Fibroblast of lung (primary cell): Measurements from ENCODE around the gene HLA-F. TPM values are rescaled to one million over a fixed set of nuclear protein-coding genes. Genes with fewer than 3 reads are reported as not detected.

ENCODE experiments used
- DNase-seq, 2 donors: peaks; one replicate each; pipeline versions ENCODE4 v3.0.0 to v3.0.0-alpha.2; 2010; ENCODE audit warnings: low read depth in 2 of 2
- H2AFZ ChIP-seq: 2 replicates; pipeline ENCODE4 v1.5.1; 2012; ENCODE audit warnings: low read length, control low read depth, inconsistent platforms
- H3K27ac ChIP-seq: 2 replicates; pipeline ENCODE4 v1.5.1; 2011; ENCODE audit warnings: low read length, control low read depth; ENCODE audit not compliant: insufficient read depth
- H3K27me3 ChIP-seq: 2 replicates; pipeline ENCODE4 v1.5.1; 2011; ENCODE audit warnings: mild to moderate bottlenecking, low read length; ENCODE audit not compliant: control insufficient read depth, insufficient read depth
- H3K36me3 ChIP-seq: 2 replicates; pipeline ENCODE4 v1.5.1; 2011; ENCODE audit warnings: low read length; ENCODE audit not compliant: control insufficient read depth, insufficient read depth
- H3K4me1 ChIP-seq: 2 replicates; pipeline ENCODE4 v1.5.1; 2011; ENCODE audit warnings: low read length; ENCODE audit not compliant: control insufficient read depth, insufficient read depth; ENCODE audit errors: extremely low read depth
- H3K4me2 ChIP-seq: 2 replicates; pipeline ENCODE4 v1.5.1; 2011; ENCODE audit warnings: low read length, control low read depth; ENCODE audit not compliant: insufficient read depth; ENCODE audit errors: extremely low read depth
- H3K4me3 ChIP-seq, 4 experiments: fragments of 200-600 bp in 1 of 4; sonication (generic) in 1 of 4; replicated peaks in 1 of 4; 2 replicates each; pipeline ENCODE4 v1.5.1; 2011 to 2016; ENCODE audit warnings: low read length in 4 of 4, low read depth in 3 of 4, mild to moderate bottlenecking in 3 of 4, control low read depth in 2 of 4, inconsistent platforms in 1 of 4, mixed read lengths in 1 of 4; ENCODE audit not compliant: insufficient read depth in 1 of 4; ENCODE audit errors: control extremely low read depth in 1 of 4
- H3K79me2 ChIP-seq: 2 replicates; pipeline ENCODE4 v1.5.1; 2012; ENCODE audit warnings: mild to moderate bottlenecking, low read length, inconsistent platforms; ENCODE audit not compliant: control insufficient read depth, insufficient read depth
- H3K9ac ChIP-seq: 2 replicates; pipeline ENCODE4 v1.5.1; 2011; ENCODE audit warnings: mild to moderate bottlenecking, low read length, control low read depth; ENCODE audit not compliant: insufficient read depth
- H3K9me3 ChIP-seq: 2 replicates; pipeline ENCODE4 v1.5.1; 2012; ENCODE audit warnings: low read depth, low read length; ENCODE audit not compliant: control insufficient read depth, insufficient read depth
- H4K20me1 ChIP-seq: 2 replicates; pipeline ENCODE4 v1.5.1; 2011; ENCODE audit warnings: low read length; ENCODE audit not compliant: control insufficient read depth, insufficient read depth; ENCODE audit errors: extremely low read depth
- CTCF ChIP-seq, 2 donors: IDR thresholded peaks in 1 of 2; conservative IDR thresholded peaks in 1 of 2; 1 replicate in 1 of 2; 2 replicates in 1 of 2; pipeline ENCODE4 v1.5.1; 2011 to 2012; ENCODE audit warnings: low read length in 2 of 2, control low read depth in 1 of 2, inconsistent platforms in 1 of 2, low read depth in 1 of 2, mild to moderate bottlenecking in 1 of 2
- EZH2 ChIP-seq: IDR thresholded peaks from 2 replicates; pipeline ENCODE4 v1.5.1; 2012; ENCODE audit warnings: low read length, control low read depth, mild to moderate bottlenecking; ENCODE audit errors: missing control alignments
- polyA plus RNA-seq, 2 donors: library from polyadenylated mRNA; depleted of rRNA in 1 of 2; stranded (reverse) in 1 of 2; unstranded in 1 of 2; fragments of >200 nt; gene quantifications; 2 replicates each; pipeline ENCODE4 v1.2.1, GENCODE V29; 2011 to 2012; ENCODE audit warnings: missing spikeins in 1 of 2
- total RNA-seq: library from RNA; depleted of rRNA; stranded (reverse); fragments of >200 nt; gene quantifications from 2 replicates; pipeline ENCODE4 v1.2.1, GENCODE V29; 2014

The HLA-F gene
- total and polyA plus RNA-seq, 2 donors (not counting 1 experiment from before 2014, with no cell fraction given), result 5.4 to 18.7 TPM

DNA sequence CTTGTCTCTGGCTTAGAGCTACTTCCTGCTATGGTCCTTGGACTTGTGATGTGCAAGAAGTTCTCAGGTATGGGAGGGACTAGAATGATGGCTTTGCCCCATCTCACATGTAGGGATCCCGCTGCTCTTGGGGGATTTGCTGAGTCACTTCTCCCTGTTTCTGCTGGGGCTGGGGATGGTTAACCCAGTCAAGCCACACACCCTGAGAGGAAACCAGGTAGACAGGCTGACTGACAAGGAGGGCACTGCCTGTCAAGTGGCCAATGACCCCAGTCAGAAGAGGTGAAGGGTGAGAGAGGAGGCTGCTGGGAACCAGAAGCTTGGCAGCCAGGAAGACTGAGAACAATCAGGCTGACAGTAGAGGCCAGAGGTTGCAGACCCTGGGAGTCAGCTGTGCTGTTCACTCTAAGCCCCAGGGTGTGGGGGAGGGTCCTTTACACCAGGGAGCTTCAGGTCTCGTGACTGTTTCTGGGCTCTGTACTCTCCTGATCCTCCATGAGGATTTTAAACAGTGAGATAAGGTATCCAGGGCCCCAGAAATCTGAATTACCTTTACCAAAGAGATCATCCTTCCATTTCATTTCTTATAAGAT, 34.6 kb downstream of the HLA-F start:
- H3K4me3 ChIP-seq, result no peak overlapping the region
- no peak overlapping the region for H3K9ac ChIP-seq
- no peak overlapping the region for H3K4me2 ChIP-seq
- H2AFZ ChIP-seq, result no peak overlapping the region
- H3K36me3 ChIP-seq, result no peaks in the 10 kb centered on the region
- TF ChIP-seq CTCF (conservative IDR thresholded peaks at IDR 0.05 in 1 of 2, IDR thresholded peaks at IDR 0.05 in 1 of 2; ENCODE audit: low read depth in 1 of 2, low read length in 2 of 2), result no peak
- TF ChIP-seq EZH2, result no peak
- H3K9me3 ChIP-seq, result no peaks in the 10 kb centered on the region
- DNase-seq, result no peak
- H3K4me1 ChIP-seq, result no peaks in the 10 kb centered on the region
- H3K27ac ChIP-seq, result no peak overlapping the region
- H3K27me3 ChIP-seq, result no peaks in the 10 kb centered on the region
- no peaks in the 10 kb centered on the region for H4K20me1 ChIP-seq
- H3K79me2 ChIP-seq, result no peaks in the 10 kb centered on the region

- no peak overlapping the region for H3K9ac ChIP-seq
- H3K4me3 ChIP-seq, result no peak overlapping the region
- no peaks in the 10 kb centered on the region for H3K4me1 ChIP-seq
- no peaks in the 10 kb centered on the region for H4K20me1 ChIP-seq
- H3K79me2 ChIP-seq, result no peaks in the 10 kb centered on the region
- H3K4me2 ChIP-seq, result no peak overlapping the region
- H3K27ac ChIP-seq, result no peak overlapping the region
- DNase-seq, result no peak
- no peaks in the 10 kb centered on the region for H3K9me3 ChIP-seq
- H2AFZ ChIP-seq, result no peak overlapping the region
- no peaks in the 10 kb centered on the region for H3K36me3 ChIP-seq
- no peaks in the 10 kb centered on the region for H3K27me3 ChIP-seq
- TF ChIP-seq EZH2 (no peak), CTCF (conservative IDR thresholded peaks at IDR 0.05 in 1 of 2, IDR thresholded peaks at IDR 0.05 in 1 of 2; ENCODE audit: low read depth in 1 of 2, low read length in 2 of 2) (no peak)
Observed at GRCh38 chr6:29758761-29759160, 35.5 kb downstream of the HLA-F start.

- Histone ChIP-seq H3K9ac (no peak overlapping the region), H3K27me3 (no peaks in the 10 kb centered on the region), H3K36me3 (no peaks in the 10 kb centered on the region), H3K4me3 (no peak overlapping the region), H2AFZ (no peak overlapping the region), H3K27ac (no peak overlapping the region), H4K20me1 (no peaks in the 10 kb centered on the region), H3K9me3 (no peaks in the 10 kb centered on the region), H3K4me2 (no peak overlapping the region), H3K79me2 (no peaks in the 10 kb centered on the region), H3K4me1 (peaks cover 1% of the 10 kb centered on the region)
- DNase-seq, result no peak
- no peak for TF ChIP-seq EZH2
- no peak for TF ChIP-seq CTCF (conservative IDR thresholded peaks at IDR 0.05 in 1 of 2, IDR thresholded peaks at IDR 0.05 in 1 of 2; ENCODE audit: low read depth in 1 of 2, low read length in 2 of 2)
Observed at GRCh38 chr6:29759457-29759856, 36.2 kb downstream of the HLA-F start.
